Fibroblast of villous mesenchyme (primary cell): ENCODE results near the gene GPX8. TPM values are rescaled to one million over a fixed set of nuclear protein-coding genes. Genes with fewer than 3 reads are reported as not detected.
A peak's percentile ranks its signal among the peaks of the same experiment; 100 is the strongest.

ENCODE experiments used
- DNase-seq: peaks from one replicate; pipeline ENCODE4 v3.0.0-alpha.2; 2010; ENCODE audit warnings: low read depth
- H3K4me3 ChIP-seq: 2 replicates; pipeline ENCODE4 v1.5.1; 2011; ENCODE audit warnings: low read depth, mild to moderate bottlenecking, low read length
- CTCF ChIP-seq: IDR thresholded peaks from 2 replicates; pipeline ENCODE4 v1.5.1; 2012; ENCODE audit warnings: low read depth, mild to moderate bottlenecking, low read length; ENCODE audit not compliant: insufficient read depth
- total RNA-seq: library from RNA; depleted of rRNA; stranded (reverse); fragments of >200 nt; gene quantifications from 2 replicates; pipeline ENCODE4 v1.2.3, GENCODE V29; 2012

GPX8 gene
- total RNA-seq, 1 donor, result 182 TPM

GRCh38 chr5:55149308-55149795 is 10.6 kb upstream of the GPX8 start:
- TF ChIP-seq CTCF, result no peak
- H3K4me3 ChIP-seq, result no peak overlapping the region
- DNase-seq, result no peak

- peak; percentile 53 for DNase-seq
- no peak overlapping the region for H3K4me3 ChIP-seq
- TF ChIP-seq CTCF, result no peak
Measured at GRCh38 chr5:55151923-55152842, 7.8 kb upstream of the GPX8 start.

GRCh38 chr5:55154873-55155272 is 5.1 kb upstream of the GPX8 start:
- TF ChIP-seq CTCF, result no peak
- H3K4me3 ChIP-seq, result no peak overlapping the region
- peak; percentile 24 for DNase-seq

- no peak for TF ChIP-seq CTCF
- DNase-seq, result peak; percentile 97
- peak overlapping the region; percentile 69 for H3K4me3 ChIP-seq
Measured at GRCh38 chr5:55160493-55161209, 680 bp downstream of the GPX8 start.

- no peak overlapping the region for H3K4me3 ChIP-seq
- no peak for DNase-seq
- no peak for TF ChIP-seq CTCF
Measured at GRCh38 chr5:55162666-55163065, 2.7 kb downstream of the GPX8 start.

GRCh38 chr5:55171471-55171870 is 11.5 kb downstream of the GPX8 start:
- H3K4me3 ChIP-seq, result no peak overlapping the region
- no peak for TF ChIP-seq CTCF
- DNase-seq, result no peak
